Fibroblast of villous mesenchyme (primary cell): ENCODE results near the gene TRIM13. TPM values are rescaled to one million over a fixed set of nuclear protein-coding genes. Genes with fewer than 3 reads are reported as not detected.

Source experiments
- DNase-seq: peaks from one replicate; pipeline ENCODE4 v3.0.0-alpha.2; 2010; ENCODE audit warnings: low read depth
- H3K4me3 ChIP-seq: 2 replicates; pipeline ENCODE4 v1.5.1; 2011; ENCODE audit warnings: low read depth, mild to moderate bottlenecking, low read length
- CTCF ChIP-seq: IDR thresholded peaks from 2 replicates; pipeline ENCODE4 v1.5.1; 2012; ENCODE audit warnings: low read depth, mild to moderate bottlenecking, low read length; ENCODE audit not compliant: insufficient read depth
- total RNA-seq: library from RNA; depleted of rRNA; stranded (reverse); fragments of >200 nt; gene quantifications from 2 replicates; pipeline ENCODE4 v1.2.3, GENCODE V29; 2012

Gene TRIM13
- total RNA-seq, 1 donor = 41.9 TPM

- no peak overlapping the region for H3K4me3 ChIP-seq
- no peak for TF ChIP-seq CTCF
- peak; percentile 48 for DNase-seq
Observed at GRCh38 chr13:50012396-50013169, 15.7 kb downstream of the TRIM13 start.

- DNase-seq = no peak
- no peak overlapping the region for H3K4me3 ChIP-seq
- TF ChIP-seq CTCF = no peak
Observed at GRCh38 chr13:50014386-50014785, 17.5 kb downstream of the TRIM13 start.

GRCh38 chr13:50015258-50015657 is 18.4 kb downstream of the TRIM13 start, which contains the start of gene KCNRG:
Gene KCNRG, plus strand, starts transcription at chr13:50015444. Its CDS starts 50 bp downstream, at chr13:50015494.
- no peak within 1 kb of the TSS for H3K4me3 ChIP-seq
- DNase-seq = peak; percentile 33
- TF ChIP-seq CTCF = no peak

GRCh38 chr13:50015750-50016149 is 18.9 kb downstream of the TRIM13 start:
- no peak for TF ChIP-seq CTCF
- H3K4me3 ChIP-seq = no peak overlapping the region
- no peak for DNase-seq

GRCh38 chr13:50016444-50016843 is 19.6 kb downstream of the TRIM13 start:
- TF ChIP-seq CTCF = no peak
- peak; percentile 28 for DNase-seq

GRCh38 chr13:50017819-50018218 is 21.0 kb downstream of the TRIM13 start:
- TF ChIP-seq CTCF = no peak
- DNase-seq = no peak
- no peak overlapping the region for H3K4me3 ChIP-seq

More at GRCh38 chr13:50016444-50016843, 19.6 kb downstream of the TRIM13 start:
- H3K4me3 ChIP-seq = no peak overlapping the region
